ENCODE results near the gene TGFBI. TPM values are rescaled to one million over a fixed set of nuclear protein-coding genes. Genes with fewer than 3 reads are reported as not detected.

The TGFBI gene
- total RNA-seq, 1 donor from 2014 or later, result 4.2 TPM

DNA sequence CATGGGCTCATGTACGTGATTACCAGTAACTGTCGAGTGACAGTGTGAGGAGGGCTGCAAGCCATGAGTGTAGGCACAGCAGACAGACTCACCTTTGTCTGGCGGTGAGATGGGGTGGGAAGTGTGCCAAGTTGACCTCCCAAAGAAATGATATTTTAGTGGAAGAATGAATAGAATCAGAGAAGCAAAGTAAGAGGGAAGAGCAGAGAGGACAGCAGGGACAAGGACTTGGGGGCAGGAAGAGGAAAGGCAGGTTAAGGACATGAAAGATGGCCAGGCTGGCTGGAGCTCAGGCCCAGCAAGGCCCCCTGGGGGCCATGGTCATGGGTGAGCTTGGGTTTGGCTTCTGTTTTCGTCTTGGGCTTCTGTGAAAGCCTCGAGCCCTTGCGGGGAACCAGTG is 20.2 kb downstream of the TGFBI start:
- DNase-seq, result no peak

DNA sequence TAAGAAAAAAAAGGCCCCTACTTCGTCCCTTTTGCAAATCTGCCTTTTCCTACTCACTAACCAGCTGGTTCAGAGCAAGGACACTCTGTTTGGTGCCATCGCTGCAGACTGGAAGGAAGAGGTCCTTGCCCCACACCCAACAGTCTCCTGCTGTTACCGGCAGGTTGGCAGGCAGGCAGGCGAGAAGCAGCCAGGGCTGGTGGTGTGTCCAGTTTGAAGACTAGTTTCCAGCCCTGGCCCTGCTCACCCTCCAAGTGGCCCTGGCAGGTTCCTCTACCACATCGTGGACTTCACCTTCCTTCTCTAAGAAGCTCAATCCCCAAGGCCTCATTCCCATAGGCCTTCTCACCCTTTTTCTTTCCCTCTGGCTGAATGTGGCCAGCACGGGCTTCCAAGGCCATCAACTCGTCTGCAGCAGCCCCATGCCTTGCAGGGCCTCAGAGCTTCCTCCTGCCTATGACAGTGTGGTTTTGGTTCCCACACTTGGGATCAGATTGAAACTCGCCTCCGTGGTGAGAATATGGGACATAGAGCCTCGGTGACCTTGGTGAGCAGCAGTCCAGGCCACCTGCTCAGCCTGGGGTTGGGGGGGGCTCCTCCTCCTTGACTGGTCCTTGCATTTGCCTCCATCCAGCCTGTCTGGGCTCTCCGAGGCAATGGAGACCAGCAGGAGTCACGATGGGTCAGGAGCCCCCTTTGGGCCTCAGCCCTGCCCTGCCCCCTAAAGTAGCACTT is 22.9 kb downstream of the TGFBI start:
- no peak for DNase-seq

GRCh38 chr5:136052692-136053335 is 24.0 kb downstream of the TGFBI start:
- no peak for DNase-seq

DNA sequence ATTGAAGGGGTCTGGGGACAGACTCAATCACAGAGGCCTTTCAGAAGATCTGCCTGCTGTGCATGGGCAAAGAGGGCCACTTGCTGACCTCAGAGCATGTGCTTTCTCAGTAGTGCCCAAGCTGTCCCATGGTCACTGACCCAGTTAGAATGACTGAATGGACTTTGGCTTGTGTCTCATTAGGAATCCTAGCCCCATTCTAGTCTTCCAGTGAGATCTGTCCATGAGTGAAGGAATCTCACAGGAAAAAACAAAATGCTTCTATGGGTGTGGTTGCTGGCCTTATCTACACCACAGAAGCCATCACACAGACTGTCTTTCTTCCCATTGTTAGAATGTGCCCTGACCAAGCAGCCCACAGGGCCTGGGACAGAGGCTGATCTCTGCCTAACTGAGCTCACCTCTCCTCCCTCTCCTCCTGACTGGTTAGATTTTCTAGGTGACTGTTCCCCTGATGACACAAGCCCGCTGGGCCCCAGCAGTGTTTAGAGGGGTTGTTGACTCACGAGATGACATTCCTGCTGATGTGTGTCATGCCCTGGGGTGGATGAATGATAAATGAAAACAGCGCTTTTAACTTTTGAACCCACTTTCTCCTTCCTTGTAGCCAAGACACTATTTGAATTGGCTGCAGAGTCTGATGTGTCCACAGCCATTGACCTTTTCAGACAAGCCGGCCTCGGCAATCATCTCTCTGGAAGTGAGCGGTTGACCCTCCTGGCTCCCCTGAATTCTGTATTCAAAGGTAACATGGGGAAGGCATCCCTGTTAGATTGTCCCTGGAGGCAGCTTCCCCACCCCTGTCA is 24.8 kb downstream of the TGFBI start:
- DNase-seq, result no peak

DNA sequence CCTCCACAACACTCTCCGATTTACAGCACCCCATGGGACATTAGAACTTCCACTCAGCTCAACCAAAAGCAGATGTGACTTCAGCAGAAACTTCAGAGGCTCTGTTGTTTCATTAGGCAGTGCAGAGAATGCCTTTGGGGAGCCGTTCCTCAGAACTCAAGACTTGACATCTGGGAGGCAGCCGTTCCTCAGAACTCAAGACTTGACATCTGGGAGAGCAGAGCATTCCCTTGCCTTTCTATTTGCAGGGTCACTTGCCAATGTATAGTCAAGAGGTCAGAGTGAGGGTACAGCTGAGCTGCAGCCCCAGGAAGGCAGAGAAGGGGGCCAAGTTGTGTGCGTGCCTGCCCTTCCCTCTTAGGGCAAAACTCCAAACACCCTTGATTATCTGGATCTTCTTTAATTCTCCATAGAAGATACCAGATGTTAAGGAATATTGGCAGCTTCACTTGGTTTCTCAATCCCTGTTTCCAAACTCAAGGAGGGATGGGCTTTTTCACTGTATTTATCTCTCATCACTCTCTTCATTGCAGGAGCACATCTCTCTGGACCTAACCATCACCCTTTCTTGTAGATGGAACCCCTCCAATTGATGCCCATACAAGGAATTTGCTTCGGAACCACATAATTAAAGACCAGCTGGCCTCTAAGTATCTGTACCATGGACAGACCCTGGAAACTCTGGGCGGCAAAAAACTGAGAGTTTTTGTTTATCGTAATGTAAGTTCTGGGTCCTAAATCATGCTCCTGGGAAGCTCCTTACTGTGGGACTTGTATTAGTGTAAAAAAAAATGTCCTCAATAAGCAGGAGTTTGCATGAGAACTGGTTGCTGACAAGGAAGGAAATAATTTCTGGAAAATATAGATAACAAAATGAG is 25.6 kb downstream of the TGFBI start:
- DNase-seq, result no peak

GRCh38 chr5:136055612-136056309 is 27.0 kb downstream of the TGFBI start:
- DNase-seq, result no peak

DNA sequence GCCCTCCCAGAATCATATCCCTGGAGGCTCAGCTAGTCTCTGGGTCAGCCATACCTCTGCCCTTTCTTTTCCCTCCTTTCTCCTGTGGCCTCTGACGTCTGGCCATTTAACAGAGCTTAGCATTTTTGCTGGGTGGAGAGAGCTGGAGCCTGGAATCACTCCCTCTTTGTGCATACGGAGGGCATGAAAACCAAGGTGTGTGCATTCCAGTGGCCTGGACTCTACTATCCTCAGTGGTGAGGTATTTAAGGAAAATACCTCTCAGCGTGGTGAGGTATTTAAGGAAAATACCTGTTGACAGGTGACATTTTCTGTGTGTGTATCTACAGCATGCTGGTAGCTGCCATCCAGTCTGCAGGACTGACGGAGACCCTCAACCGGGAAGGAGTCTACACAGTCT is 27.5 kb downstream of the TGFBI start:
- no peak for DNase-seq

DNA sequence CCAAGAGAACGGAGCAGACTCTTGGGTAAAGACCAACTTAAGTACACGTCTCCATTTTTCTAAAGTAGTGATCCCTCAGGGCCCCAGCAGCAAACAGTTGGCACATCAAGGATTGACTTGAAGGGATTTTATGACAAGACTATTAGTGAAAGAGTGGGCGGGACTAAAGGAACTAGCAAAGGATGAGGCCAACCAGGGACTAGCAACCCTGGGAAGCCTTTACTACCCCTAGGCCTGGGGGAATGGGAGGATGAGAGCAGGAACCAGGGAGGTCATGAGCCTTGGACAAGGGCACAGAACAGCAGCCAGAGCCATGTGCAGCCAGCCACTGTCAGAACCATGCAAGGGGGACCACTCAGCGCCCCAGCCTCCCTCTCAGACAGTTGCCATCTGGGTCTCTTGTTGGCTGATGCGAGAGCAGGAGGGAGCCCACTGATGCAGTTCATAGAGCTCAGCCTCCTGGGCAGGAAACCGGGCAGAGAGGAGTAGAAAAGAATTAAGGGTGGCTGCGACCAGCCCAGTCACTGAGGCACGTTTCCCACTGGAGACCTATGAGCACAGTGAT is 28.1 kb downstream of the TGFBI start:
- no peak for DNase-seq

- DNase-seq, result no peak
These were observed 28.7 kb downstream of the TGFBI start for GRCh38 chr5:136057401-136058038.

GRCh38 chr5:136058039-136058971 is 29.5 kb downstream of the TGFBI start:
- no peak for DNase-seq

DNA sequence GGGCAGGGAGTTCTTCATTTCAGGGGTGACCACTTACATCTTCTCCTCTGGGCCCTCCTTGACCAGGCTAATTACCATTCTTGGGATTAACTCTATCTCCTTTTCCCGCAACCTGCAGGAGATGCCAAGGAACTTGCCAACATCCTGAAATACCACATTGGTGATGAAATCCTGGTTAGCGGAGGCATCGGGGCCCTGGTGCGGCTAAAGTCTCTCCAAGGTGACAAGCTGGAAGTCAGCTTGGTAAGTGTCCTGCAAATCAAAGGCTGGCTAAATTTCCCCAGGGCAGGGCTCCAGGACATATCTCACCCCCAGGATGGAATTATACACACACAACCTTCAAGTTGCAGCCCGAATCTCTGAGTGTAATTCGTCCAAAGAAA is 30.2 kb downstream of the TGFBI start:
- no peak for DNase-seq

DNA sequence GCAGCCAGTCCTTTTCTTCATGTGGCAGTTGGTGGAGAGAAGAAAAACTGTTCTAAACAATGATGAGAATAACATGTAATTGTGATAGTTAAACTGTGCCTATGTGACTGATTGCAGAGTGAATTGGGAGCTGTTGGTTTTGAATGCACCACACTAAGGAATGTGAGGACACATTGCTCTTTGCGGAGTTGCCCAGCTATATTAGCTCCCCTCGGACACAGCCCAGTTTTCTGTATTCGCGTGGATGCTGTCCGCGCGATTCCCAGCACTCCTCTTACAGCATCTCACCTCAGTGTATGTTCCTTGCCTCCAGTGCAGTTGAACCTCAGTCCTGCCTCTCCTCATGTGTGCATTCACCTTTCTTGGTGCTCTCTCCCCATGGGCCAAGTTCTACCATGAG is 32.2 kb downstream of the TGFBI start:
- no peak for DNase-seq

GRCh38 chr5:136061630-136062365 is 33.0 kb downstream of the TGFBI start:
- DNase-seq, result no peak

GRCh38 chr5:136062366-136063274 is 33.8 kb downstream of the TGFBI start:
- DNase-seq, result no peak

- DNase-seq, result no peak
These were observed 35.1 kb downstream of the TGFBI start for GRCh38 chr5:136063778-136064465.

GRCh38 chr5:136064510-136064909 is 35.7 kb downstream of the TGFBI start:
- no peak for DNase-seq

- DNase-seq, result no peak
These were observed 36.8 kb downstream of the TGFBI start for GRCh38 chr5:136065588-136065987.

All from occipital lobe (tissue), 2 donors.